ENCODE measurements around the gene TSSK2. TPM values are rescaled to one million over a fixed set of nuclear protein-coding genes. Genes with fewer than 3 reads are reported as not detected.

Gene TSSK2
- total RNA-seq, 4 donors from 2014 or later, result 0.59 to 0.94 (median 0.78) TPM; not detected in 1

DNA sequence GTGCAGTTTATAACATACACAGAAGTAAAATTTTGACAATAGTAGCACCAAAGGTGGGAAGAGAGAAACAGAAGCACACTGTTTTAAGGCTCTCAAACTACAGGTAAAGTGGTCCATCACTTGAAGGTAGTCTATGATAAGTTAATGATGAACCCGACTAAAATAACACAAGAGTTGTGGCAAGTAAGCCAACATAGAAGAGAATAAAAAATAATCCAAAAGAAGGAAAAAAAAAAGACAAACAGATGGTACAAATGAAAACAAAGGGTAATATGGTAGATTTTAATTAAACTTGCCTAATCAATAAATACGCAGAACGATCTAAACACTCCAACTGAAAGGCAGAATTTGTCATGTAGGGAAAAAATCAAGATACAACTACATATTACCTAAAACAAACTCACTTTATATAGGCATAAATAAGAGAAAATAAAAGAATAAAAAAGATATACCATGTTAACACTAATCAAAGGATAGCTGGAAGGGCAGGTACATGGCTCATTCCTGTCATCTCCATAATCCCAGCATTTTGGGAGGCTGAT, 40.5 kb upstream of the TSSK2 start:
- DNase-seq, result no peak
- Histone ChIP-seq H3K4me3 (replicated peaks in 1 of 3) (no peak overlapping the region), H3K36me3 (no peaks in the 10 kb centered on the region), H3K27ac (no peak overlapping the region), H3K27me3 (no peaks in the 10 kb centered on the region), H3K9me3 (no peaks in the 10 kb centered on the region), H3K4me1 (peaks cover 0 to 14% of the 10 kb centered on the region in 2 donors)
- WGBS, 2 donors, result 65 to 98% methylated on average over 3 of the region's 3 CpGs
- TF ChIP-seq POLR2A (IDR thresholded peaks at IDR 0.05) (no peak), CTCF (IDR thresholded peaks at IDR 0.05) (no peak)
- intact Hi-C loops (cut with DNase I), result no loop called here

- no peak overlapping the region for H3K4me3 ChIP-seq (replicated peaks in 1 of 3)
- DNase-seq, result no peak
- H3K27me3 ChIP-seq, result no peaks in the 10 kb centered on the region
- H3K9me3 ChIP-seq, result no peaks in the 10 kb centered on the region
- H3K4me1 ChIP-seq, result peaks cover 5 to 17% of the 10 kb centered on the region in 2 donors
- H3K27ac ChIP-seq, result no peak overlapping the region
- TF ChIP-seq CTCF (IDR thresholded peaks at IDR 0.05) (no peak), POLR2A (IDR thresholded peaks at IDR 0.05) (no peak)
- intact Hi-C loops (cut with DNase I), result no loop called here
- 93 to 97% methylated on average over 4 of the region's 4 CpGs for WGBS, 2 donors
- no peaks in the 10 kb centered on the region for H3K36me3 ChIP-seq
Measured at GRCh38 chr22:19092725-19093124, 38.4 kb upstream of the TSSK2 start.

DNA sequence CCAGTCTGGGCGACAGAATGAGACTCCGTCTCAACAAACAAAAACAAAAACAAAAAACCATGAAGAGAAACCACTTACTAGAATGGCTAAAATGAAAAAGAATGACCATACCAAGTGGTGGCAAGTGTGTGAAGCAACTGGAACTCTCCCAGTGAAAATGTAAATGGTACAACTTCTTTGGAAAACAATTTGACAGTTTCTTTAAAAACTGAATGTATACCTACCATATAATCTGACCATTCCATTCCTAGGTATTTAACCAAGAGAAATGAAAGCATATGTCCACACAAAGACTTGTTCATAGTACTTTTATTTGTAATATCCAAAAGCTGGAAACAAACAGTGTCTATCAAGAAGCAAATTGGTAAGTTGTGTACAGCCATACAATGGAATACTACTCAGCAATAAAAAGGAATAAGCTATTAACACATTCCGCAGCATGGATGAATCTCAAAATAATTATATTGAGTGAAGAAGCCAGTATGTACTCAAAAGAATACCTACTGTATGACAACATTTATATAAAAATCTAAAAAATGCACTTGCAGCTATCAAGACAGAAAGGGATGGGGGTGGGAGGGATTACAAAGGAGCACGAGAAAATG, 36.6 kb upstream of the TSSK2 start:
- WGBS, 2 donors, result 97% methylated on average over 4 of the region's 4 CpGs
- intact Hi-C loops (cut with DNase I), result no loop called here
- TF ChIP-seq POLR2A (IDR thresholded peaks at IDR 0.05) (no peak), CTCF (IDR thresholded peaks at IDR 0.05) (no peak)
- Histone ChIP-seq H3K4me3 (replicated peaks in 1 of 3) (no peak overlapping the region), H3K27me3 (no peaks in the 10 kb centered on the region), H3K9me3 (no peaks in the 10 kb centered on the region), H3K27ac (no peak overlapping the region), H3K4me1 (peaks cover 19 to 23% of the 10 kb centered on the region in 2 donors), H3K36me3 (no peaks in the 10 kb centered on the region)
- DNase-seq, result no peak

DNA sequence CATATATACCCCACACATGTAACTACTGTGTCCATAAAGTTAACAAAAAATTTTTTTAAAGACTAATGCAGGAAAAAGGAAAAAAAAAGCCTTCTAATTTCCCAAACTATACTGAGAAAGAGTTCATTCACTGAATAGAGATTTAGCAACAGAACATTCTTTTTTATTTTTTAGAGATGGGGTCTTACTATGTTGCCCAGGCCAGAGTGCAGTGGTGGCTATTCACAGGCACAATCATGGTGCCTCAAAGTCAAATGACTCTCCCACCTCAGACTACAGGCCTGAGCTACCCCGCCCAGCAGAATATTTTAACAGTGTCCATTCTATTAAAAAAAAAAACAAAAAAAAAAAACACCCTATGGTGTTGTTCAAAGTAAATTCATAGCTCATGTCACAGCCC, 34.6 kb upstream of the TSSK2 start:
- H3K27ac ChIP-seq, result no peak overlapping the region
- no peak for DNase-seq
- no peak overlapping the region for H3K4me3 ChIP-seq (replicated peaks in 1 of 3)
- H3K27me3 ChIP-seq, result no peaks in the 10 kb centered on the region
- intact Hi-C loops (cut with DNase I), result no loop called here
- H3K4me1 ChIP-seq, result peaks cover 24 to 35% of the 10 kb centered on the region in 2 donors
- no peaks in the 10 kb centered on the region for H3K36me3 ChIP-seq
- TF ChIP-seq POLR2A (IDR thresholded peaks at IDR 0.05) (no peak), CTCF (IDR thresholded peaks at IDR 0.05) (no peak)
- WGBS, 2 donors, result 89 to 97% methylated on average over 1 of the region's 1 CpG
- H3K9me3 ChIP-seq, result no peaks in the 10 kb centered on the region

GRCh38 chr22:19097518-19097917, 33.6 kb upstream of the TSSK2 start:
- Histone ChIP-seq H3K36me3 (no peaks in the 10 kb centered on the region), H3K9me3 (no peaks in the 10 kb centered on the region), H3K27ac (peak overlapping the region; percentile 28 to 68 (median 53)), H3K27me3 (no peaks in the 10 kb centered on the region), H3K4me3 (replicated peaks in 1 of 3) (no peak overlapping the region), H3K4me1 (peaks cover 31 to 38% of the 10 kb centered on the region in 2 donors)
- TF ChIP-seq CTCF (IDR thresholded peaks at IDR 0.05) (no peak), POLR2A (IDR thresholded peaks at IDR 0.05) (no peak)
- intact Hi-C loops (cut with DNase I), result no loop called here
- peak; percentile 25 to 54 for DNase-seq
- WGBS, 2 donors, result 64 to 79% methylated on average over 2 to 3 of the region's 3 CpGs

Data from thyroid gland (tissue), 4 donors.